GM12878 (cell line): ENCODE results near the gene ATG9B. TPM values are rescaled to one million over a fixed set of nuclear protein-coding genes. Genes with fewer than 3 reads are reported as not detected.

Experiments
- ATAC-seq: fragments of 200-7000 bp; cut with Tn5 transposase; 3 replicates; pipeline ENCODE4 v1.9.1; 2020; ENCODE audit warnings: mild to moderate bottlenecking, moderate library complexity
- BruUV-seq: library from RNA; stranded (reverse); fragments of 400-500 nt; replicated peaks from 2 replicates; lab custom pipeline; 2021; lab: Mats Ljungman, UMichigan
- CTCF ChIA-PET: fragments of 300-600 bp; sonication (Branson Sonifier 250); formaldehyde crosslinking; extraction: SDS; loops from one replicate; lab custom pipeline; 2021; ENCODE audit warnings: inconsistent platforms; lab: Yijun Ruan, JAX
- POLR2A ChIA-PET: fragments of 350-600 bp; formaldehyde crosslinking; extraction: SDS; loops from one replicate; lab custom pipeline; 2021; ENCODE audit warnings: inconsistent platforms; lab: Charles Lee
- RAD21 ChIA-PET: fragments of 300-600 bp; sonication (Branson Sonifier 250); formaldehyde crosslinking; loops from one replicate; lab custom pipeline; 2023; ENCODE audit warnings: antibody characterized with exemption; ENCODE audit not compliant: unreplicated experiment; lab: Charles Lee
- SMC1A ChIA-PET: fragments of 300-600 bp; sonication (Branson Sonifier 250); formaldehyde crosslinking; loops from one replicate; lab custom pipeline; 2023; ENCODE audit not compliant: unreplicated experiment, uncharacterized antibody; lab: Charles Lee
- DNase-seq: peaks from one replicate; pipeline ENCODE4 v3.0.0-alpha.2; 2011; ENCODE audit warnings: low read depth, low spot score
- FAIRE-seq: peaks from 3 replicates; lab custom pipeline; 2011; peaks lifted over from hg19 to GRCh38; lab: Jason Lieb, UNC
- H2AFZ ChIP-seq: 2 replicates; pipeline ENCODE4 v1.6.0; 2011; ENCODE audit warnings: low read depth, low read length, control low read depth; ENCODE audit not compliant: control insufficient read depth
- H3K27ac ChIP-seq: 2 replicates; pipeline ENCODE4 v1.5.1; 2011; ENCODE audit warnings: control low read depth; ENCODE audit not compliant: control insufficient read depth, insufficient read depth
- H3K27me3 ChIP-seq, 2 experiments: replicated peaks in 1 of 2; 2 replicates each; pipeline versions ENCODE4 v1.6.0 to v1.6.1; 2011; ENCODE audit warnings: low read length in 1 of 2; ENCODE audit not compliant: control insufficient read depth in 2 of 2, insufficient read depth in 2 of 2
- H3K36me3 ChIP-seq, 2 experiments: 2 replicates each; pipeline ENCODE4 v1.5.1; 2011; ENCODE audit warnings: low read length in 1 of 2; ENCODE audit not compliant: control insufficient read depth in 2 of 2, insufficient read depth in 2 of 2
- H3K4me1 ChIP-seq: 2 replicates; pipeline ENCODE4 v1.6.1; 2011; ENCODE audit warnings: mild to moderate bottlenecking, low read length, moderate library complexity, mixed read lengths; ENCODE audit not compliant: control insufficient read depth, insufficient read depth
- H3K4me2 ChIP-seq: 2 replicates; pipeline ENCODE4 v1.6.0; 2011; ENCODE audit warnings: control low read depth; ENCODE audit not compliant: control insufficient read depth, insufficient read depth
- H3K4me3 ChIP-seq: fragments of 200-600 bp; sonication (generic); 2 replicates; pipeline ENCODE4 v1.5.1; 2016
- H3K79me2 ChIP-seq: 2 replicates; pipeline ENCODE4 v1.6.0; 2011; ENCODE audit warnings: low read length; ENCODE audit not compliant: control insufficient read depth, insufficient read depth
- H3K9ac ChIP-seq: 2 replicates; pipeline ENCODE4 v1.8.0; 2011; ENCODE audit warnings: low read length, control low read depth, mixed read lengths; ENCODE audit not compliant: control insufficient read depth, insufficient read depth
- H3K9me3 ChIP-seq: replicated peaks from 3 replicates; pipeline ENCODE4 v1.5.1; 2011; ENCODE audit warnings: mild to moderate bottlenecking, low read length; ENCODE audit not compliant: control insufficient read depth, insufficient read depth
- H4K20me1 ChIP-seq: 2 replicates; pipeline ENCODE4 v1.6.0; 2011; ENCODE audit not compliant: control insufficient read depth, insufficient read depth
- FOXK2 ChIP-seq: fragments of 450-650 bp; IDR thresholded peaks from 2 replicates; pipeline ENCODE4 v1.6.1; 2017; ENCODE audit warnings: mild to moderate bottlenecking, moderate library complexity
- IRF3 ChIP-seq: fragments of 450-650 bp; IDR thresholded peaks from 2 replicates; pipeline ENCODE4 v1.6.1; 2014; ENCODE audit warnings: mild to moderate bottlenecking
- MLLT1 ChIP-seq: fragments of 450-650 bp; IDR thresholded peaks from 2 replicates; pipeline ENCODE4 v1.6.1; 2016; ENCODE audit warnings: mild to moderate bottlenecking
- RELA ChIP-seq: fragments of 450-650 bp; IDR thresholded peaks from 2 replicates; pipeline ENCODE4 v1.8.0; 2014; ENCODE audit warnings: borderline replicate concordance; ENCODE audit not compliant: partially characterized antibody
- RELB ChIP-seq: fragments of 450-650 bp; IDR thresholded peaks from 2 replicates; pipeline ENCODE4 v1.6.1; 2017; ENCODE audit warnings: low read depth, mild to moderate bottlenecking, moderate library complexity
- SMARCA5 ChIP-seq: fragments of 450-650 bp; IDR thresholded peaks from 2 replicates; pipeline ENCODE4 v1.6.1; 2017; ENCODE audit warnings: mild to moderate bottlenecking
- SRF ChIP-seq, 2 experiments: IDR thresholded peaks; 2 replicates each; pipeline ENCODE4 v1.6.1; 2011; ENCODE audit warnings: low read depth in 2 of 2, low read length in 2 of 2, mild to moderate bottlenecking in 1 of 2, moderate library complexity in 1 of 2
- WGBS: methylation state at CpG from one replicate; pipeline ENCODE4 v1.1.6; 2016; ENCODE audit warnings: low lambda C conversion rate; ENCODE audit not compliant: insufficient replicate concordance, insufficient coverage; ENCODE audit errors: missing lambda C conversion rate; 5-methylcytosine and 5-hydroxymethylcytosine counted together
- in situ Hi-C: fragments of 300-500 bp; cut with MboI; formaldehyde crosslinking; loops from 9 replicates; pipeline ENCODE4 v1.14.3; 2018; ENCODE audit warnings: mixed read lengths
- intact Hi-C: fragments of 100-400 bp; cut with micrococcal nuclease; formaldehyde crosslinking; loops from one replicate; pipeline ENCODE4 v1.14.2; 2022; ENCODE audit not compliant: unreplicated experiment
- polyA plus RNA-seq, 11 experiments: library from polyadenylated mRNA; depleted of rRNA in 4 of 11; unstranded in 6 of 11; stranded (reverse) in 5 of 11; fragments of >200 nt; fragmentation: Nextera tagmentation in 4 of 11; fragmentation: Illumina TruSeq in 1 of 11; extraction: Ambion mirVana in 4 of 11; extraction: Trizol in 1 of 11; gene quantifications; 1 replicate in 1 of 11; 2 replicates in 10 of 11; pipeline versions ENCODE4 v1.2.1 to v1.2.3, GENCODE V29; 2011 to 2016; ENCODE audit warnings: inconsistent platforms in 2 of 11, missing spikeins in 2 of 11, low read depth in 1 of 11
- total RNA-seq, 4 experiments: library from RNA; depleted of rRNA in 3 of 4; stranded (reverse); fragments of >200 nt in 3 of 4; fragmentation: Illumina TruSeq in 1 of 4; extraction: Trizol in 1 of 4; gene quantifications; 2 replicates each; pipeline versions ENCODE4 v1.2.1 to v1.2.3, GENCODE V29; 2013 to 2021
- TF ChIP-seq, protein P1 (sequence below): IDR thresholded peaks from 2 replicates; pipeline ENCODE4 v1.6.1; 2012; ENCODE audit warnings: low read depth, low read length, improper control_type of control experiment
- TF ChIP-seq, protein P2 (sequence below): fragments of 150-350 bp; IDR thresholded peaks from 2 replicates; pipeline ENCODE4 v1.6.1; 2016; ENCODE audit warnings: low read depth, low read length

ATG9B gene
- total and polyA plus RNA-seq, 10 of the 15 experiments (the other 5 are each of a cell fraction or from before 2014, with no cell fraction given): 0.01 to 0.83 (median 0.12) TPM; not detected in 2

DNA sequence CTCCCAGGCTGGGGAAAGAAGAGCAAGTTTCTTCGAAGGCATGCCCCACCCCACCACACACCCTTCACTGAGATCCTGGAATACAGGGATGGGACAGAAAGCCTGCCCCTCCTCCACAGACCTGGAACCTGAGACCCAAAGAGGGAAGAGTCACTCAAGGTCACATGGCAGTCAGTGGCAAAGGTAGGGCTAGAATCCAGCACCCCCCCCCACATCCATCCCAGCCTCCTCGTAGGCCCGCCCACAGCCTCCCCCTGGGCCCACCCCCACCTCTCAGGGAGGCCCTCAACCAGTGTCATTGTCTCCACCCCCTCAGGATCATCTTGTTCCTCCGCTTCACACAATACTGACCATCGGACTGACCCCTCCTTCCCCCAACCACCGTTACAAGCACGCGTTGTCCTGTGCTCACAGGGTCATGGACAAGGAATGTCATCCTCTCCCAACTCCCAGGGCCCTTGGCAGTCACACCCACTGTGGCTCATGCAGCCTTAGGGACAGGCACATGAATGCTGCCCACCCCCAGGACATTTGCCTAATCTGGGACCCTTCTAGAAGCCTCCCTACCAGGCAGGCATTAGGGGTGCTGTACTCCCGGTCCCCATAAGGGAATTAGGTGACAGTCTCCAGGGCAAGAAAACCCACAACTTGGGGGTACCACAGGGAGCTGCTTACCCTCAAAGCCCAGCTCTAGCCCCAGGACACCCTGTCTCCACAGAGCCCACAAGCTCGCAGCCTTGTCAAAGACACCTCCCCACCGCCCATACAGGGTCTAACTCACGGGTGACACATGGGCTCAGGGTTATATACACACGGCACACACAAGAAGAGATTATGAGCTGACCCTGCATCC lies 47.5 kb downstream of the ATG9B start:
- H4K20me1 ChIP-seq: no peaks in the 10 kb centered on the region
- no peaks in the 10 kb centered on the region for H3K79me2 ChIP-seq
- SMC1A ChIA-PET: no interaction called here
- in situ Hi-C loops (no loop called here), intact Hi-C loops (no loop called here)
- DNase-seq: no peak
- TF ChIP-seq, protein P1, sequence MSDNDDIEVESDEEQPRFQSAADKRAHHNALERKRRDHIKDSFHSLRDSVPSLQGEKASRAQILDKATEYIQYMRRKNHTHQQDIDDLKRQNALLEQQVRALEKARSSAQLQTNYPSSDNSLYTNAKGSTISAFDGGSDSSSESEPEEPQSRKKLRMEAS: no peak
- TF ChIP-seq FOXK2 (no peak), IRF3 (no peak), RELB (no peak), RELA (no peak), SRF (IDR thresholded peaks at IDR 0.05; ENCODE audit: low read depth in 2 of 2, low read length in 2 of 2) (no peak), SMARCA5 (no peak), MLLT1 (no peak)
- TF ChIP-seq, protein P2, sequence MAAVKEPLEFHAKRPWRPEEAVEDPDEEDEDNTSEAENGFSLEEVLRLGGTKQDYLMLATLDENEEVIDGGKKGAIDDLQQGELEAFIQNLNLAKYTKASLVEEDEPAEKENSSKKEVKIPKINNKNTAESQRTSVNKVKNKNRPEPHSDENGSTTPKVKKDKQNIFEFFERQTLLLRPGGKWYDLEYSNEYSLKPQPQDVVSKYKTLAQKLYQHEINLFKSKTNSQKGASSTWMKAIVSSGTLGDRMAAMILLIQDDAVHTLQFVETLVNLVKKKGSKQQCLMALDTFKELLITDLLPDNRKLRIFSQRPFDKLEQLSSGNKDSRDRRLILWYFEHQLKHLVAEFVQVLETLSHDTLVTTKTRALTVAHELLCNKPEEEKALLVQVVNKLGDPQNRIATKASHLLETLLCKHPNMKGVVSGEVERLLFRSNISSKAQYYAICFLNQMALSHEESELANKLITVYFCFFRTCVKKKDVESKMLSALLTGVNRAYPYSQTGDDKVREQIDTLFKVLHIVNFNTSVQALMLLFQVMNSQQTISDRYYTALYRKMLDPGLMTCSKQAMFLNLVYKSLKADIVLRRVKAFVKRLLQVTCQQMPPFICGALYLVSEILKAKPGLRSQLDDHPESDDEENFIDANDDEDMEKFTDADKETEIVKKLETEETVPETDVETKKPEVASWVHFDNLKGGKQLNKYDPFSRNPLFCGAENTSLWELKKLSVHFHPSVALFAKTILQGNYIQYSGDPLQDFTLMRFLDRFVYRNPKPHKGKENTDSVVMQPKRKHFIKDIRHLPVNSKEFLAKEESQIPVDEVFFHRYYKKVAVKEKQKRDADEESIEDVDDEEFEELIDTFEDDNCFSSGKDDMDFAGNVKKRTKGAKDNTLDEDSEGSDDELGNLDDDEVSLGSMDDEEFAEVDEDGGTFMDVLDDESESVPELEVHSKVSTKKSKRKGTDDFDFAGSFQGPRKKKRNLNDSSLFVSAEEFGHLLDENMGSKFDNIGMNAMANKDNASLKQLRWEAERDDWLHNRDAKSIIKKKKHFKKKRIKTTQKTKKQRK: no peak
- H3K4me1 ChIP-seq: peaks cover 3% of the 10 kb centered on the region
- 73% methylated on average over 12 of the region's 13 CpGs for WGBS
- no peaks in the 10 kb centered on the region for H3K9me3 ChIP-seq
- ATAC-seq: no peak
- no peak for FAIRE-seq
- BruUV-seq: no TSS peak
- H3K36me3 ChIP-seq: no peaks in the 10 kb centered on the region
- H3K4me3 ChIP-seq: no peak overlapping the region
- no peak overlapping the region for H3K27ac ChIP-seq
- RAD21 ChIA-PET: no interaction called here
- no peak overlapping the region for H2AFZ ChIP-seq
- no peak overlapping the region for H3K9ac ChIP-seq
- H3K4me2 ChIP-seq: no peak overlapping the region
- CTCF ChIA-PET: interaction anchor here (1.1 to 2.0 kb wide), 2 partner anchors 8 to 136 kb away, joined by 3 to 11 read pairs; no protein-coding TSS in a partner anchor
- POLR2A ChIA-PET: no interaction called here
- H3K27me3 ChIP-seq: peaks cover 7 to 9% of the 10 kb centered on the region in 2 experiments
